Fibroblast of pulmonary artery (primary cell): ENCODE results near the gene MED22.
A peak's percentile ranks its signal among the peaks of the same experiment; 100 is the strongest.

ENCODE experiments used
- DNase-seq: peaks from one replicate; pipeline ENCODE4 v3.0.0-alpha.2; 2010; ENCODE audit warnings: low read depth
- H3K4me3 ChIP-seq: replicated peaks from 2 replicates; pipeline ENCODE4 v1.5.1; 2011; ENCODE audit warnings: low read depth, mild to moderate bottlenecking, control low read depth, low read length, moderate library complexity
- TF ChIP-seq, protein P1 (sequence below): IDR thresholded peaks from 2 replicates; pipeline ENCODE4 v1.5.1; 2011; ENCODE audit warnings: mild to moderate bottlenecking, control low read depth, low read length, inconsistent platforms; ENCODE audit errors: missing control alignments

The MED22 gene

DNA sequence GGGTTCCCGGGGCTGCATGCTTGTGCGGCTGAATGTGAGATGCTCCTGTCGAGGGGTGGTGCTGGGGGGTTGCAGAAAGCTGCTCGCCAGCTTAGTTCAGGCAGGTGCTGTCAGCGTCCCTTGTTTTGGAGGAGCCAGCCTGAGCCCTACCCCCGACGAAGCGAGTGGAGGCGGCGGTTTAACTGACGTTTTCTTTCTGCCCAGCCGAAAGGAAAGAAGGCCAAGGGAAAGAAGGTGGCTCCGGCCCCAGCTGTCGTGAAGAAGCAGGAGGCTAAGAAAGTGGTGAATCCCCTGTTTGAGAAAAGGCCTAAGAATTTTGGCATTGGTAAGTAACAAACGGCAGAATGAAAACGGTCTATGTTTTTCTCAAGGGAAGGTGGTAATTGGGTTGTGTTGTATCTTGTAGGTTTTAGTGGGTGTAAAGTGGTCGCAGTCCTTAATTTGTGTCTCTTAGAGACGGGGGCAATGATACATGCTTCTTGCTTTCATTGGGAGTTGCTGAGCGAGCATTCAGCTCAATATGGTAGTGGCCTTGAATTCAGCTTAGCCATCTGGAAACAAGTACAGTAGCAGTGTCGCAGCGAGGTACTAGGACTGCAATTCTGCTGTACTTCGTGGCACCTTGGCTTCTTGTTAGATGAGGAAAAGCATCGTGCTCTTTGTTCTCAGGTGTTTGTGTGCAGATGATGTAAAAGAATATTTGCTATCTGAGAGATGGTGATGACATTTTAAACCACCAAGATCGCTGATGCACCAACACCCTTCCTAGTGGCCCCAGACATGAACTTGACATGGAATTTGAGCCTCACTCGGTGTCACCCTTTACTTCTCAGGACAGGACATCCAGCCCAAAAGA, 1.0 kb upstream of the MED22 start:
- no peak for DNase-seq
- TF ChIP-seq, protein P1, sequence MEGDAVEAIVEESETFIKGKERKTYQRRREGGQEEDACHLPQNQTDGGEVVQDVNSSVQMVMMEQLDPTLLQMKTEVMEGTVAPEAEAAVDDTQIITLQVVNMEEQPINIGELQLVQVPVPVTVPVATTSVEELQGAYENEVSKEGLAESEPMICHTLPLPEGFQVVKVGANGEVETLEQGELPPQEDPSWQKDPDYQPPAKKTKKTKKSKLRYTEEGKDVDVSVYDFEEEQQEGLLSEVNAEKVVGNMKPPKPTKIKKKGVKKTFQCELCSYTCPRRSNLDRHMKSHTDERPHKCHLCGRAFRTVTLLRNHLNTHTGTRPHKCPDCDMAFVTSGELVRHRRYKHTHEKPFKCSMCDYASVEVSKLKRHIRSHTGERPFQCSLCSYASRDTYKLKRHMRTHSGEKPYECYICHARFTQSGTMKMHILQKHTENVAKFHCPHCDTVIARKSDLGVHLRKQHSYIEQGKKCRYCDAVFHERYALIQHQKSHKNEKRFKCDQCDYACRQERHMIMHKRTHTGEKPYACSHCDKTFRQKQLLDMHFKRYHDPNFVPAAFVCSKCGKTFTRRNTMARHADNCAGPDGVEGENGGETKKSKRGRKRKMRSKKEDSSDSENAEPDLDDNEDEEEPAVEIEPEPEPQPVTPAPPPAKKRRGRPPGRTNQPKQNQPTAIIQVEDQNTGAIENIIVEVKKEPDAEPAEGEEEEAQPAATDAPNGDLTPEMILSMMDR: no peak
- H3K4me3 ChIP-seq: peak overlapping the region; percentile 100

DNA sequence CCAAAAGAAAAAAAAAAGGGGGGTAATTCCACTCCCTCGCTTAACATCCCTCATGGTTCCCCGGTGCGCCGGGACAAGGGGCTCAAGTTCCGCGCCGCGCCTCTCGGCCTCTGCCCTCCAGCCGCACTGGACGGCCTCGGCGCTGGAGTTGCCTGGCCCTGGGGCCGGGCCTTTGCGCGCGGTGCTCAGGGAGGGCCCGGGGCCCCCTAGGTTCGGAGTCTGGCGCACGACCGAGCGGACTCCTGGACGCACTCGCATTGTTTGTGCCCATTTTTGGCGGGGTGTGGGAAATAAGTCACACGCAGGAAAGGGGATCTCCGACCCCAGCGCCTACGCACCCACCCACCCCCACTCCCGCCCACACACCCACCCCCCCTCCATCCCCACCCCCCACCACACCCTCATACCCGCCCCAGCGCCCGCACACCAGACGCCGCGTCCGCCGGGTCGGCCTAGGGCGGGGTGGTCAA, 381 bp downstream of the MED22 start:
- TF ChIP-seq, protein P1: no peak
- DNase-seq: peak; percentile 39
- H3K4me3 ChIP-seq: peak overlapping the region; percentile 100

DNA sequence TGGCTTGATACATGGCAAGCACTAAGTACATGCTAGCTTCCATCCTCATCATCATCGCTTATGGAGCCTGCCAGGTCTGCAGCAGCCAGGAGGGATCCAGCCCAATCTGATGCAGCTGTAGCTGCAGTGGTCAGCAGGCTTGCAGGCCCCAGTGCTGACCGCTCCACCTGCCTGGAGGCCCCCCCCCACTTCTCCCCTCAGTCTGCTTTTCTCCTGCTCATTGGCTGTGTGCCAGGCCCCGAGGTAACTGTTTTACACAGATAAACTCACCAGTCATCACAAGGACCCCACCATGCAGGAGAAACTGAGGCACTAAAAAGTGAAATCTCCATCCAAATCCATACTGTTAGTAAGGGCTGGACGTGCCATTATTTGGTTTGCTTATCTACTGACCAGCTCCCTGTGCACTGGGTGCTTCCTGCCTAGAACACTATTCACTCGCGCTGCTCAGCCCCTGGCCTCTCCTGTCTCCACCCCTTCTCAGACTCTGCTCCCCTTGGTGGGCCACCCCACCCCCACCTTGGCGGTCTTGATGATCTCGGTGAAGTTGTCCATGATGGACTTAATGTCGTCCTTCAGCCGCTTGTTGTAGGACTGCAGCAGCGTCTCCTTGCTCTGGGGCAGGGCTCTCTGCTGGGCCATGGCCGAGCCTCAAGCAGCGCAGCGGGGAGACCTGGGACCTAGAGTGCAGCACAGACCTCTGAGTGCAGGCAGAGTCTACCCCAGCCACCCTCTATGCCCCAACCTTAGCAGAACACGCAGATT, 1.7 kb downstream of the MED22 start:
- TF ChIP-seq, protein P1: no peak
- H3K4me3 ChIP-seq: peak overlapping the region; percentile 100
- no peak for DNase-seq

- DNase-seq: no peak
- H3K4me3 ChIP-seq: no peak overlapping the region
- TF ChIP-seq, protein P1: no peak
Measured at GRCh38 chr9:133345596-133345995, 2.3 kb downstream of the MED22 start.

- H3K4me3 ChIP-seq: no peak overlapping the region
- DNase-seq: no peak
- TF ChIP-seq, protein P1: no peak
Measured at GRCh38 chr9:133344979-133345378, 3.0 kb downstream of the MED22 start.

GRCh38 chr9:133344071-133344470, 3.9 kb downstream of the MED22 start:
- TF ChIP-seq, protein P1: no peak
- no peak for DNase-seq
- H3K4me3 ChIP-seq: no peak overlapping the region
